DMS114 treated with DMSO at 0.1 percent for 48 hours (cell line): ENCODE measurements around the gene TBC1D3B.
"Not testable (repeated sequence)": the region's sequence is repeated elsewhere in the genome, so short reads cannot be mapped to it uniquely, and the experiment has no call there.

Experiments used
- DNase-seq: peaks from one replicate; lab custom pipeline; 2025; ENCODE audit not compliant: unreplicated experiment; lab: John Stamatoyannopoulos, UW

TBC1D3B gene

GRCh38 chr17:36176536-36176935 lies at the start of gene TBC1D3B:
Gene TBC1D3B, minus strand, starts transcription at chr17:36176636. Its CDS starts 1,586 bp downstream, at chr17:36175050.
- not testable (repeated sequence) for DNase-seq

GRCh38 chr17:36222967-36223366 lies 46.5 kb upstream of the TBC1D3B start:
- DNase-seq: not testable (repeated sequence)

GRCh38 chr17:36221581-36222100 lies 45.2 kb upstream of the TBC1D3B start:
- DNase-seq: not testable (repeated sequence)

- not testable (repeated sequence) for DNase-seq
These were observed 44.5 kb upstream of the TBC1D3B start for GRCh38 chr17:36220737-36221580.

- DNase-seq: not testable (repeated sequence)
These were observed 43.1 kb upstream of the TBC1D3B start for GRCh38 chr17:36219556-36219955.

GRCh38 chr17:36215406-36216308 lies 39.2 kb upstream of the TBC1D3B start:
- DNase-seq: not testable (repeated sequence)

- no peak for DNase-seq
These were observed 38.5 kb upstream of the TBC1D3B start for GRCh38 chr17:36214918-36215317.

- DNase-seq: no peak
These were observed 37.3 kb upstream of the TBC1D3B start for GRCh38 chr17:36213695-36214094.

GRCh38 chr17:36212966-36213365 lies 36.5 kb upstream of the TBC1D3B start:
- DNase-seq: no peak

GRCh38 chr17:36212272-36212605 lies 35.8 kb upstream of the TBC1D3B start:
- DNase-seq: no peak

- not testable (repeated sequence) for DNase-seq
These were observed 35.2 kb upstream of the TBC1D3B start for GRCh38 chr17:36211484-36212271.

- DNase-seq: not testable (repeated sequence)
These were observed 34.2 kb upstream of the TBC1D3B start, which contains the start of gene CCL4L2 for GRCh38 chr17:36210439-36211211. Gene CCL4L2, plus strand, starts transcription at chr17:36211063.

- DNase-seq: no peak
These were observed 33.1 kb upstream of the TBC1D3B start for GRCh38 chr17:36209575-36209974.

- not testable (repeated sequence) for DNase-seq
These were observed 30.9 kb upstream of the TBC1D3B start for GRCh38 chr17:36207383-36207782.

- not testable (repeated sequence) for DNase-seq
These were observed 30.0 kb upstream of the TBC1D3B start for GRCh38 chr17:36206486-36206821.

GRCh38 chr17:36205637-36206485 lies 29.4 kb upstream of the TBC1D3B start:
- DNase-seq: no peak

- no peak for DNase-seq
These were observed 28.5 kb upstream of the TBC1D3B start for GRCh38 chr17:36204724-36205500.

GRCh38 chr17:36203335-36203734 lies 26.9 kb upstream of the TBC1D3B start:
- no peak for DNase-seq
